DOHH2 (cell line): ENCODE results near the gene KIF3C.

Source experiments
- H3F3A ChIP-seq: fragments of 200-600 bp; sonication (generic), shearing (Covaris generic); 2 replicates; pipeline ENCODE4 v1.6.0; 2016; ENCODE audit warnings: antibody characterized with exemption, mild to moderate bottlenecking; ENCODE audit not compliant: control insufficient read depth, insufficient read depth
- H3K27ac ChIP-seq: fragments of 200-600 bp; sonication (generic); 2 replicates; pipeline ENCODE4 v1.5.1; 2014; ENCODE audit warnings: low read depth, mild to moderate bottlenecking, low read length, moderate library complexity
- H3K27me3 ChIP-seq: fragments of 200-600 bp; sonication (generic); 2 replicates; pipeline ENCODE4 v1.6.1; 2014; ENCODE audit warnings: mild to moderate bottlenecking, low read length, mixed read lengths; ENCODE audit not compliant: control insufficient read depth
- H3K36me3 ChIP-seq: fragments of 200-600 bp; sonication (generic); 2 replicates; pipeline ENCODE4 v1.6.1; 2014; ENCODE audit warnings: mild to moderate bottlenecking, low read length, moderate library complexity, mixed read lengths; ENCODE audit not compliant: control insufficient read depth
- H3K4me1 ChIP-seq: fragments of 200-600 bp; sonication (generic); 2 replicates; pipeline ENCODE4 v1.6.1; 2014; ENCODE audit warnings: mild to moderate bottlenecking, low read length, mixed read lengths; ENCODE audit not compliant: control insufficient read depth
- H3K4me2 ChIP-seq: fragments of 200-600 bp; sonication (generic); 2 replicates; pipeline ENCODE4 v1.6.0; 2014; ENCODE audit warnings: mild to moderate bottlenecking, low read length, moderate library complexity
- H3K4me3 ChIP-seq: fragments of 200-600 bp; sonication (generic); 2 replicates; pipeline ENCODE4 v1.5.1; 2014; ENCODE audit warnings: mild to moderate bottlenecking, low read length, mixed read lengths
- H3K79me2 ChIP-seq: fragments of 200-600 bp; sonication (generic); 2 replicates; pipeline ENCODE4 v1.6.1; 2014; ENCODE audit warnings: mild to moderate bottlenecking, low read length, mixed read lengths; ENCODE audit not compliant: control insufficient read depth
- H3K9me2 ChIP-seq: fragments of 200-600 bp; sonication (generic); replicated peaks from 2 replicates; pipeline ENCODE4 v1.6.1; 2014; ENCODE audit warnings: mild to moderate bottlenecking, low read length, mixed read lengths; ENCODE audit not compliant: control insufficient read depth
- H3K9me3 ChIP-seq: fragments of 200-600 bp; sonication (generic); 2 replicates; pipeline ENCODE4 v1.6.1; 2014; ENCODE audit warnings: antibody characterized with exemption, low read length, mixed read lengths; ENCODE audit not compliant: control insufficient read depth, insufficient read depth
- H4K20me1 ChIP-seq: fragments of 200-600 bp; sonication (generic); 2 replicates; pipeline ENCODE4 v1.6.0; 2014; ENCODE audit warnings: low read depth, mild to moderate bottlenecking, antibody characterized with exemption, low read length, moderate library complexity; ENCODE audit not compliant: control insufficient read depth, insufficient read depth
- EZH2phosphoT487 ChIP-seq: fragments of 200-600 bp; sonication (generic); IDR thresholded peaks from 2 replicates; pipeline ENCODE4 v1.6.1; 2017; ENCODE audit warnings: borderline replicate concordance, mild to moderate bottlenecking, antibody characterized with exemption, low read length, moderate library complexity, mixed read lengths
- TF ChIP-seq, protein P1 (sequence below): fragments of 200-600 bp; sonication (generic); IDR thresholded peaks from one replicate; pipeline ENCODE4 v1.5.1; 2014; ENCODE audit warnings: antibody characterized with exemption, mild to moderate bottlenecking, low read depth, low read length; ENCODE audit not compliant: poor library complexity, severe bottlenecking

Gene KIF3C

GRCh38 chr2:25939257-25939668, 43.0 kb downstream of the KIF3C start:
- H3K4me2 ChIP-seq, result no peak overlapping the region

DNA sequence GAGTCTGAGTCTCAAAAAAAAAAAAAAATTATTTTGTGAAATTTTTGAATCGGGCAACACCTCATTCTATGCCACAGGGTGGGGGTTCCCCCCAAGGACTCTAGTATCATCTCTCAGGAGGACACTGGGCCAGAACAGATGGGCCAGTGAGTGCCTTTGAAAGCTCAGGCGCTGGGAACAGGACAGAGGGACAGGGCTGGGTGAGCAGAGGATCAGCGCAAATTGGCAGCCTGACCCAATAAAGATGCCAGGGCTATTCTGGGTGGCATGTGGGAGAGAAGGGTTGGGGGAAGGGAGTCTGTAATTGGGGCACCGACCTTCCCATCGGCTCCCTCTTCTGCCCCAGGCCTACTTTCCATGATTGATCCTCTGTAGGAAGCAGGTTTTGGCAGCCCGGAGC, 44.0 kb downstream of the KIF3C start:
- H3K4me3 ChIP-seq, result no peak overlapping the region
- H3K9me3 ChIP-seq, result no peaks in the 10 kb centered on the region
- H4K20me1 ChIP-seq, result no peaks in the 10 kb centered on the region
- TF ChIP-seq, protein P1, sequence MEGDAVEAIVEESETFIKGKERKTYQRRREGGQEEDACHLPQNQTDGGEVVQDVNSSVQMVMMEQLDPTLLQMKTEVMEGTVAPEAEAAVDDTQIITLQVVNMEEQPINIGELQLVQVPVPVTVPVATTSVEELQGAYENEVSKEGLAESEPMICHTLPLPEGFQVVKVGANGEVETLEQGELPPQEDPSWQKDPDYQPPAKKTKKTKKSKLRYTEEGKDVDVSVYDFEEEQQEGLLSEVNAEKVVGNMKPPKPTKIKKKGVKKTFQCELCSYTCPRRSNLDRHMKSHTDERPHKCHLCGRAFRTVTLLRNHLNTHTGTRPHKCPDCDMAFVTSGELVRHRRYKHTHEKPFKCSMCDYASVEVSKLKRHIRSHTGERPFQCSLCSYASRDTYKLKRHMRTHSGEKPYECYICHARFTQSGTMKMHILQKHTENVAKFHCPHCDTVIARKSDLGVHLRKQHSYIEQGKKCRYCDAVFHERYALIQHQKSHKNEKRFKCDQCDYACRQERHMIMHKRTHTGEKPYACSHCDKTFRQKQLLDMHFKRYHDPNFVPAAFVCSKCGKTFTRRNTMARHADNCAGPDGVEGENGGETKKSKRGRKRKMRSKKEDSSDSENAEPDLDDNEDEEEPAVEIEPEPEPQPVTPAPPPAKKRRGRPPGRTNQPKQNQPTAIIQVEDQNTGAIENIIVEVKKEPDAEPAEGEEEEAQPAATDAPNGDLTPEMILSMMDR, result no peak
- no peaks in the 10 kb centered on the region for H3K36me3 ChIP-seq
- no peaks in the 10 kb centered on the region for H3K27me3 ChIP-seq
- H3K79me2 ChIP-seq, result no peaks in the 10 kb centered on the region
- H3K9me2 ChIP-seq, result no peaks in the 10 kb centered on the region
- no peaks in the 10 kb centered on the region; the same call in 1 of the 2 replicates for H3F3A ChIP-seq
- H3K4me1 ChIP-seq, result no peaks in the 10 kb centered on the region
- no peak overlapping the region for H3K27ac ChIP-seq
- H3K4me2 ChIP-seq, result no peak overlapping the region

More at GRCh38 chr2:25939257-25939668, 43.0 kb downstream of the KIF3C start:
- TF ChIP-seq EZH2phosphoT487, result no peak
- TF ChIP-seq, protein P1, result no peak
- Histone ChIP-seq H3K9me3 (no peaks in the 10 kb centered on the region), H3K4me3 (no peak overlapping the region), H3K4me1 (no peaks in the 10 kb centered on the region), H3K27me3 (no peaks in the 10 kb centered on the region), H4K20me1 (no peaks in the 10 kb centered on the region), H3K27ac (no peak overlapping the region), H3F3A (no peaks in the 10 kb centered on the region; the same call in 1 of the 2 replicates), H3K9me2 (no peaks in the 10 kb centered on the region), H3K36me3 (no peaks in the 10 kb centered on the region), H3K79me2 (no peaks in the 10 kb centered on the region)

DNA sequence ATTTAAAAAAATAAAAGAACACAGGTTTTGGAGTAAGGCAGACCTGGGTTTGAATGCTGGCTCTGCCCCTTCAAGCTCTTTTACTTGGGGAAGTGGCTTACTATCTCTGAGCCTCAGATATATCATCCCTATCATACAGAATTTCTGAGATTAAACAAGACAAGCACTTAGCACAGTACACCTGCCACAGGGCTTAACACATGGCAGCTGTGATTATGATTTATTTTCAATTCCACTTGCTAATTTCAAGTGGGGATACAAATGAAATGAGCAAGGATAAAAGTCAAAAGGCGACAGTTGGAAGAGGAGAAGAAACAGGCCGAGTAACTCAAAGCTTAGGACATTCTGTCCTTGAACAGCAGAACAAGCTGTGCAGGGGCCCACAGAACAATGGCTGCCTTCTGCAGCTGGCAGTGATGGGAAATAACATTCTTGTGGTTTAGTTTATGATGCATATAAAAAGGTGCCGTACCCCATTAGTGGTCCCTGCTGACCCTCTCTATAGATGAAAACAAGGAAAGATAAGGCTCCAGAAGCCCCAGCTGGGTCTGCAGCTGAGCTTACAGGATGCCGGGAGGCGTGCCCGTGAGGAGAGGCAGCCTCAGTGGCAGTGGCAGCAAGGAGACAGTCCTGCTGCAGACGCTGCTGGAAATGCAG, 45.3 kb downstream of the KIF3C start:
- Histone ChIP-seq H3K4me3 (no peak overlapping the region), H3F3A (no peaks in the 10 kb centered on the region), H3K27ac (no peak overlapping the region), H3K36me3 (no peaks in the 10 kb centered on the region), H3K27me3 (no peaks in the 10 kb centered on the region), H3K79me2 (no peaks in the 10 kb centered on the region), H3K4me2 (no peak overlapping the region), H3K9me2 (no peaks in the 10 kb centered on the region), H4K20me1 (no peaks in the 10 kb centered on the region), H3K4me1 (no peaks in the 10 kb centered on the region), H3K9me3 (no peaks in the 10 kb centered on the region)
- TF ChIP-seq, protein P1, result no peak
- no peak for TF ChIP-seq EZH2phosphoT487
